Astrocyte of the spinal cord (primary cell): ENCODE results near the gene SLC12A2.

ENCODE experiments used
- DNase-seq: peaks from one replicate; pipeline ENCODE4 v3.0.0; 2011; ENCODE audit warnings: low read depth, low spot score
- H3K4me3 ChIP-seq: 2 replicates; pipeline ENCODE4 v1.5.1; 2011; ENCODE audit warnings: low read depth, mild to moderate bottlenecking, low read length, moderate library complexity
- CTCF ChIP-seq: IDR thresholded peaks from 2 replicates; pipeline ENCODE4 v1.5.1; 2012; ENCODE audit warnings: low read depth, mild to moderate bottlenecking, low read length, inconsistent platforms
- in situ Hi-C: cut with HindIII; loops from 2 replicates; pipeline ENCODE4 v1.10.0; 2017; ENCODE audit warnings: low sequenced_read_pairs

The SLC12A2 gene

GRCh38 chr5:128208436-128208835 lies 124.9 kb downstream of the SLC12A2 start:
- no peak for DNase-seq
- no peak overlapping the region for H3K4me3 ChIP-seq
- no peak for TF ChIP-seq CTCF
- in situ Hi-C loops = no loop called here

GRCh38 chr5:128212191-128212806 lies 128.7 kb downstream of the SLC12A2 start:
- no peak overlapping the region for H3K4me3 ChIP-seq
- no peak for TF ChIP-seq CTCF
- DNase-seq = no peak
- in situ Hi-C loops = no loop called here

GRCh38 chr5:128213340-128213739 lies 129.8 kb downstream of the SLC12A2 start:
- DNase-seq = peak; percentile 81
- TF ChIP-seq CTCF = peak; percentile 72
- no peak overlapping the region for H3K4me3 ChIP-seq
- in situ Hi-C loops = no loop called here

GRCh38 chr5:128213833-128214232 lies 130.3 kb downstream of the SLC12A2 start:
- no peak overlapping the region for H3K4me3 ChIP-seq
- in situ Hi-C loops = no loop called here
- no peak for TF ChIP-seq CTCF

GRCh38 chr5:128216285-128216684 lies 132.7 kb downstream of the SLC12A2 start:
- no peak for TF ChIP-seq CTCF
- in situ Hi-C loops = no loop called here
- no peak overlapping the region for H3K4me3 ChIP-seq
- no peak for DNase-seq

More at GRCh38 chr5:128213833-128214232, 130.3 kb downstream of the SLC12A2 start:
- DNase-seq = no peak

GRCh38 chr5:128216860-128217531 lies 133.4 kb downstream of the SLC12A2 start:
- H3K4me3 ChIP-seq = no peak overlapping the region
- peak; percentile 99 for DNase-seq
- in situ Hi-C loops = no loop called here
- TF ChIP-seq CTCF = no peak
